GM20431 (cell line): ENCODE data around the gene HOXD10.

Source experiments
- in situ Hi-C: fragments of 300-500 bp; cut with MseI, MboI; formaldehyde crosslinking; loops from one replicate; pipeline ENCODE4 v1.15.0; 2020; ENCODE audit warnings: low sequenced_read_pairs; ENCODE audit not compliant: unreplicated experiment

The HOXD10 gene

DNA sequence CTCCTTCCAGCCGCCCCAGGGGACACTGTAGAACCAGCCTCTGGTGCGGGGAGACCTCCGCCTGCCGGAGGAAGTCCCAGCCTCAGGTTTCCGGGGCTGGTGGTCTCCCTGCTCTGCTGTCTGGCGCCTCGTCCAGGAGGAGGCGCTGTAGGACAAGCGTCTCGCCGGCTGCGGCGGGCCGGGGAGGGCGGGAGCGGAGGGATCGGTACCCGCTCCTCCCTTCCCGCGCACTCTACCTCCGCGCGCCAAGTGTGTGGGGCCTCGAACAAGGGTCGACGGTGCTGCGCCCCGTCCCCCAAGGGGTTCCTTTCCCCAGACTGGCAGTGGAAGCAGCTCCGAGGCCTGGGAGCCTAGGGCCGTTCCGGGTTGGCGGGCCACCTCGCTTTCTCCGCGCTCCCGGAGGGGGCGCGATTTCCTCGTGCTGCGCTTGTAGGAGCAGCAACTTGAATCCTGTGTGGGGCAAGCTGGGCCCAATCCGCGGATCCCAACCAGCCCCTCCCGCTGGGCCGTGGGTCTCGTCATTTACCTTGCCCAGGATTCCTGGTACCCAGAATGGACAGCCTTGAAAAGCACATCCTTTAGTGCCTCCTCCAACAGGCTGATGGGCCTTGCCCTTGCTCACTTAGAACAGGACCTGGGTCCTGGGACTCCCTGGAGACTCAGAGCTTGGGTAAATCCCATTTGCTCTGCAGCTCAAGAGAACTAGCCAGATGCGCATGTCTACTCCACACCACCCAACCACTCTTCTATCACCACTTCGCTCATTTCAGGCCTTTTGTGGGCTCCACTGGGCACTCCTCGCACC lies 24.1 kb downstream of the HOXD10 start:
- in situ Hi-C loops = loop anchor here (10.0 to 25.0 kb wide), 3 partner anchors 314 to 997 kb away; no protein-coding TSS in a partner anchor

DNA sequence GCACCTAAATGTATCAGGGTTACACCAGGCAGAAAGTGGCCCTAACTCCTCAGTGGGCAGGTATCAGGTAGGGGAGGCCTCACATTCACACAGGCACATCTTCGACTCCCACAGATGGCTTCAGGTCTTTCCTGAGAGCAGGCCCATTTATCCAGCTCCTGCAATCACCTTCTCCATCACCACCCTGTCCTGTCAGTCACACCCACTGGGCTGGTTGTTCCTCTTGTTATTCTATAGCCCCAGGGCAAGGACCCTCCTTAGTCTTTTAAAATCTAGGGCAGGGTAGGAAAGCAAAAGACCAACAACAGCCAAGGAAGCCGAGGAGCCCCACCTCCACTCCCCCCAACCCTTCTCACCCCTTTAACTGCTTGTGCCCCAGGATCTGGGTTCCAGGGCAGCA lies 25.7 kb downstream of the HOXD10 start:
- in situ Hi-C loops = loop anchor here (10.0 to 25.0 kb wide), 3 partner anchors 313 to 995 kb away; no protein-coding TSS in a partner anchor

- in situ Hi-C loops = loop anchor here (10.0 to 25.0 kb wide), 3 partner anchors 309 to 992 kb away; no protein-coding TSS in a partner anchor
Measured at GRCh38 chr2:176145085-176145969, 28.7 kb downstream of the HOXD10 start.

DNA sequence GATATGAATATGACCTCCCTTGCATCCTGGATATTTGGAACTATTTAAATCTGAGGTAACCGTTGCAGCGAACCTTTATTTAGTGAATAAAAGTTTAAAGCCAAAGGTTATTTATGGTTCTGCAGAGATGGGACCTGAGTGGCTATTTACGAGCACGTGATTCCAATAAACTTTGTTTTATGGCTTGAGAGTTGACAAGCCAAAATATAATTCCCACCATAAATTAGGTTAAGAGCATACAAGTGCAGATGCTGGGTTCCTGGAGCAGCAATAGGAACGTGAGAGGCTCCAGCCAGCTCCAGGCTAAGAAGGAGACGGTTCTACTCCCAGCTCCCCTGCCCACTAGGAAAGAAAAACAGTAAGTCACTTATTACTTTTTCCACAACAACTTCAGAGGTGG lies 29.5 kb downstream of the HOXD10 start:
- in situ Hi-C loops = loop anchor here (10.0 to 25.0 kb wide), 3 partner anchors 309 to 991 kb away; no protein-coding TSS in a partner anchor

GRCh38 chr2:176146645-176147044 lies 30.1 kb downstream of the HOXD10 start:
- in situ Hi-C loops = loop anchor here (10.0 to 25.0 kb wide), 3 partner anchors 308 to 991 kb away; no protein-coding TSS in a partner anchor

- in situ Hi-C loops = loop anchor here (10.0 to 25.0 kb wide), 3 partner anchors 307 to 990 kb away; no protein-coding TSS in a partner anchor
Measured at GRCh38 chr2:176147210-176147799, 30.7 kb downstream of the HOXD10 start.

- in situ Hi-C loops = loop anchor here (10.0 to 25.0 kb wide), 3 partner anchors 307 to 989 kb away; no protein-coding TSS in a partner anchor
Measured at GRCh38 chr2:176147800-176148496, 31.4 kb downstream of the HOXD10 start.

DNA sequence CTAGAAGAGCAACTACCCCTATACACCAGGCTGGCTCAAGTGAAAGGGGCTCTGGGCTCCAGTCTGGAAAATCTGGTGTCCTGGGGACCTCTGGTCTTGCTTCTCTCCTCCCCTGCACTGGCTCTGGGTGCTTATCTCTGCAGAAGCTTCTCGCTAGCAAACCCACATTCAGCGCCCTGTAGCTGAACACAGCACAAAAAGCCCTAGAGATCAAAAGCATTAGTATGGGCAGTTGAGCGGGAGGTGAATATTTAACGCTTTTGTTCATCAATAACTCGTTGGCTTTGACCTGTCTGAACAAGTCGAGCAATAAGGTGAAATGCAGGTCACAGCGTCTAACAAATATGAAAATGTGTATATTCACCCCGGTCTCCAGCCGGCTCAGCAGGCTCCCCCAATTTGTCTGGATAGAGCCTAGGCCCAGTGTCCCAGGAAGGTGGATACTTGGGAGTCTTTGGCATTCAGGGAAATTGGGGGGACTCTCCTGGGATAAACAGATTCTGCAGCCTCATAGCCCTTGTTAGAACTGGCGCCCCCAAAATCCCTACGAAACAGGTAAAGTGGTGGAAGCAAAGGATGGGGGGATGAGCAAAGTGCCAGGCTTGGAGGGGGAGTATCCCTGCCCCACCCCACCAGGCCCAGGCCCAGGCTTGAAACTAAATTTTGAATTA lies 32.3 kb downstream of the HOXD10 start:
- in situ Hi-C loops = loop anchor here (10.0 to 25.0 kb wide), 3 partner anchors 306 to 988 kb away; no protein-coding TSS in a partner anchor

- in situ Hi-C loops = loop anchor here (10.0 to 25.0 kb wide), 3 partner anchors 305 to 988 kb away; no protein-coding TSS in a partner anchor
Measured at GRCh38 chr2:176149481-176149938, 32.9 kb downstream of the HOXD10 start.

DNA sequence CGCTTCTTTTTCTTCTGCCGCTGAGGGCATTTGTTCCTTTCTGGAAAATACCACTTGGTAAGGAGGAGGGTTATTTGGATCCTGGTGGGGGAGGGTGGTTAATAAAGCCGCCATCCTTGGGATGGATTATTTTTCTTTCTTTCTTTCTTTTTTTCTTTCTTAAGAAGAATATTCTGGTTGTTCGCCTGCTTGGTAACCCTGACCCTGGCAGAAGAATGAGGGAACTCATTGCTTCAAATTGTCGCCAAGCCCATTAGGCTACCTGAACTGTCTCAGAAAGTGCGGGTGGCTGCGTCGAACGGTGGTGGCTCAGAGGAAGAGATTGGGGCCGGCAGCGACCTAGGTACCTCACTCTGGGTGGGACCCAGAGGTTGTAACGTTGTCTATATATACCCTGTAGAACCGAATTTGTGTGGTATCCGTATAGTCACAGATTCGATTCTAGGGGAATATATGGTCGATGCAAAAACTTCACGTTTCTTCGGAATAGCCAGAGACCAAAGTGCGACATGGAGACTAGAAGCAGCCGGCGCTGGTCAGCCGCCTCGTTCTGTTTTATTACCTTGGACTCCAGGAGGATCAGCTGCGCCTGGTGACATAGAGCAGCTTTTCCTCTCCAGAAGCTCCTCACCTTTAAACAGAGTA lies 33.5 kb downstream of the HOXD10 start:
- in situ Hi-C loops = loop anchor here (10.0 to 25.0 kb wide), 3 partner anchors 305 to 987 kb away; no protein-coding TSS in a partner anchor

GRCh38 chr2:176150584-176151441 lies 34.2 kb downstream of the HOXD10 start:
- in situ Hi-C loops = no loop called here

- in situ Hi-C loops = no loop called here
Measured at GRCh38 chr2:176151442-176152287, 35.1 kb downstream of the HOXD10 start, which contains the start of gene HOXD4. TSS of gene HOXD4 (plus strand) at chr2:176151550. CDS start at chr2:176151634, 84 bp downstream.

- in situ Hi-C loops = no loop called here
Measured at GRCh38 chr2:176152350-176153181, 36.0 kb downstream of the HOXD10 start.

GRCh38 chr2:176154576-176155252 lies 38.1 kb downstream of the HOXD10 start:
- in situ Hi-C loops = no loop called here
